Activated CD4-positive, CD25-positive, alpha-beta regulatory T cell (primary cell): ENCODE results near the gene SHOC2.

Source experiments
- DNase-seq, 4 experiments: peaks; one replicate each; lab custom pipeline; 2025; lab: John Stamatoyannopoulos, UW

SHOC2 gene

GRCh38 chr10:110946496-110946895 is 27.1 kb downstream of the SHOC2 start:
- DNase-seq, result no peak

- no peak for DNase-seq
Observed at GRCh38 chr10:110947061-110947595, 27.7 kb downstream of the SHOC2 start.

- DNase-seq, result no peak
Observed at GRCh38 chr10:110951381-110951780, 32.0 kb downstream of the SHOC2 start.

GRCh38 chr10:110957606-110958005 is 38.2 kb downstream of the SHOC2 start:
- no peak for DNase-seq

- no peak for DNase-seq
Observed at GRCh38 chr10:110959379-110960332, 40.3 kb downstream of the SHOC2 start.

GRCh38 chr10:110960333-110960712 is 40.9 kb downstream of the SHOC2 start:
- DNase-seq, result no peak

GRCh38 chr10:110962443-110962842 is 43.0 kb downstream of the SHOC2 start:
- no peak for DNase-seq

- DNase-seq, result no peak
Observed at GRCh38 chr10:110963162-110963561, 43.8 kb downstream of the SHOC2 start.

GRCh38 chr10:110964681-110965080 is 45.3 kb downstream of the SHOC2 start:
- no peak for DNase-seq

GRCh38 chr10:110965216-110965615 is 45.8 kb downstream of the SHOC2 start:
- DNase-seq, result no peak

GRCh38 chr10:110966146-110966545 is 46.7 kb downstream of the SHOC2 start:
- DNase-seq, result no peak

GRCh38 chr10:110967009-110967630 is 47.7 kb downstream of the SHOC2 start:
- no peak for DNase-seq

GRCh38 chr10:110967645-110968044 is 48.2 kb downstream of the SHOC2 start:
- no peak for DNase-seq

- DNase-seq, result no peak
Observed at GRCh38 chr10:110969183-110969582, 49.8 kb downstream of the SHOC2 start.

GRCh38 chr10:110971638-110972037 is 52.2 kb downstream of the SHOC2 start:
- no peak for DNase-seq

GRCh38 chr10:110972231-110973134 is 53.1 kb downstream of the SHOC2 start:
- DNase-seq, result no peak

GRCh38 chr10:110973400-110973799 is 54.0 kb downstream of the SHOC2 start:
- no peak for DNase-seq

- no peak for DNase-seq
Observed at GRCh38 chr10:110976577-110976976, 57.2 kb downstream of the SHOC2 start.

GRCh38 chr10:110977662-110978061 is 58.3 kb downstream of the SHOC2 start:
- no peak for DNase-seq

GRCh38 chr10:110978204-110978603 is 58.8 kb downstream of the SHOC2 start:
- DNase-seq, result no peak

- DNase-seq, result no peak
Observed at GRCh38 chr10:110979611-110980010, 60.2 kb downstream of the SHOC2 start.

- DNase-seq, result no peak
Observed at GRCh38 chr10:110980807-110981206, 61.4 kb downstream of the SHOC2 start.
